Measurements from ENCODE around the gene THUMPD3. TPM values are rescaled to one million over a fixed set of nuclear protein-coding genes. Genes with fewer than 3 reads are reported as not detected.

Gene THUMPD3
- total and polyA plus RNA-seq, 9 of the 15 experiments (the other 6 are each of a cell fraction or from before 2014, with no cell fraction given) = 58.3 to 132 (median 113) TPM

- WGBS (ENCODE audit: insufficient coverage, low coverage, missing lambda C conversion rate) = 9% methylated on average over 4 of the region's 4 CpGs
These were observed 19.7 kb upstream of the THUMPD3 start for GRCh38 chr3:9343115-9343514.

More at GRCh38 chr3:9343115-9343514, 19.7 kb upstream of the THUMPD3 start:
- no peak for DNase-seq (ENCODE audit: extremely low read depth in 1 of 4, low spot score in 3 of 4)
- Histone ChIP-seq H3K9ac (ENCODE audit: insufficient read depth in 1 of 2, low read depth in 2 of 2, low read length in 2 of 2) (no peak overlapping the region), H3K9me3 (replicated peaks; ENCODE audit: control insufficient read depth, insufficient read depth, low read depth, low read length) (no peaks in the 10 kb centered on the region), H3K27me3 (ENCODE audit: control insufficient read depth in 2 of 2, insufficient read depth in 2 of 2, low read length in 2 of 2) (peaks cover 21 to 38% of the 10 kb centered on the region in 2 experiments), H3K4me1 (replicated peaks in 1 of 2; ENCODE audit: control insufficient read depth in 2 of 2, insufficient read depth in 2 of 2, low read length in 2 of 2) (no peaks in the 10 kb centered on the region), H3K79me2 (ENCODE audit: control insufficient read depth, insufficient read depth, low read length) (no peaks in the 10 kb centered on the region), H3K9me1 (ENCODE audit: control insufficient read depth, insufficient read depth, low read length) (no peaks in the 10 kb centered on the region), H3K4me3 (no peak overlapping the region), H3K27ac (ENCODE audit: extremely low read depth, low read depth, low read length) (no peak overlapping the region), H2AFZ (ENCODE audit: low read depth, low read length) (no peak overlapping the region), H3K36me3 (ENCODE audit: control insufficient read depth, insufficient read depth, low read length) (no peaks in the 10 kb centered on the region), H4K20me1 (replicated peaks; ENCODE audit: control insufficient read depth, insufficient read depth, low read length) (no peaks in the 10 kb centered on the region), H3K4me2 (ENCODE audit: insufficient read depth, low read length) (no peak overlapping the region)
- ChIA-PET CTCF (ENCODE audit: low intra/inter-chr PET ratio) (no interaction called here), POLR2A (no interaction called here)
- no peak for FAIRE-seq
- TF ChIP-seq DNMT1 (IDR thresholded peaks at IDR 0.05) = no peak
- no peak for TF ChIP-seq ELK3 (CRISPR knock-in tag; IDR thresholded peaks at IDR 0.05)
- no peak for TF ChIP-seq FOS (IDR thresholded peaks at IDR 0.05; ENCODE audit: extremely low read depth, insufficient read length)
- TF ChIP-seq ZBTB8A (IDR thresholded peaks at IDR 0.05; ENCODE audit: partially characterized antibody) = no peak
- no peak for TF ChIP-seq ID3 (CRISPR knock-in tag; IDR thresholded peaks at IDR 0.05)
- no peak for TF ChIP-seq ID3 (tag; IDR thresholded peaks at IDR 0.05)
- no peak for TF ChIP-seq TRIM25 (IDR thresholded peaks at IDR 0.05; ENCODE audit: borderline replicate concordance)
- no peak for TF ChIP-seq ZKSCAN3 (CRISPR knock-in tag; IDR thresholded peaks at IDR 0.05)
- no peak for TF ChIP-seq ZNF197 (CRISPR knock-in tag; IDR thresholded peaks at IDR 0.05; ENCODE audit: low read depth)
- no peak for TF ChIP-seq PCBP1 (IDR thresholded peaks at IDR 0.05; ENCODE audit: low read depth, low read length, poor library complexity, severe bottlenecking)
- no peak for TF ChIP-seq SIN3A (IDR thresholded peaks at IDR 0.05; ENCODE audit: borderline replicate concordance in 2 of 2, control insufficient read depth in 1 of 2, low read depth in 2 of 2, low read length in 2 of 2)
- no peak for TF ChIP-seq POLR2H (tag; IDR thresholded peaks at IDR 0.05; ENCODE audit: low read depth)
- no peak for TF ChIP-seq LARP7 (IDR thresholded peaks at IDR 0.05)
- in situ Hi-C loops (cut with MboI) (no loop called here), intact Hi-C loops (cut with micrococcal nuclease) (no loop called here)
- no TSS peak for BruUV-seq (replicated peaks)
- ATAC-seq = no peak
